ENCODE results near the gene CCNE1. TPM values are rescaled to one million over a fixed set of nuclear protein-coding genes. Genes with fewer than 3 reads are reported as not detected.

The CCNE1 gene
- not detected for total RNA-seq

- intact Hi-C loops (cut with DNase I), result loop anchor here (1.0 to 5.0 kb wide), 4 partner anchors 33 to 205 kb away; partner anchors contain the start of genes C19orf12, POP4 and URI1
- H3K27ac ChIP-seq, result no peak within 1 kb of the TSS
Observed at GRCh38 chr19:29811125-29812079, at the start of gene CCNE1. TSS of gene CCNE1 (plus strand) at chr19:29811991. CDS start at chr19:29812556, 565 bp downstream.

DNA sequence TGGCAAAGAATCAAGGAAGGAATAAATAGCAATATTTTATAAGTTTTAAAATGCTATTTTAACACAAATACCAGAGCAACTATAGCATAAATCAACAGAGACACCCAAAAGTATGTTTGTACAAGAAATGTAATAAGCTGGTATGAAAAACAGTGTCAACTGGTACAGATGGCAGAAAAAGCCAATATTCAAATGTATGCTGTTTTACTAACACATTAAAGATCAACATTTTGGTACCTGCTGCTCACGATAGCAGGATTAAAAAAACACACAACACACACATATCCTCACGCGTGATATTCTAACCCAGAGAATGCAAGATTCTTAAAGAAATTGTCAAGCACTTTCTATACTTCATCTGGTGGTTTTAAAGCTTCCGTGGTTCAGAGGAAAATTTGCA lies 48.6 kb upstream of the CCNE1 start:
- intact Hi-C loops (cut with DNase I), result no loop called here
- H3K27ac ChIP-seq, result no peak overlapping the region

More at GRCh38 chr19:29811125-29812079, at the start of gene CCNE1:
- Histone ChIP-seq H3K36me3 (no peaks in the 10 kb centered on the region), H3K4me1 (no peaks in the 10 kb centered on the region), H3K4me3 (peak within 1 kb of the TSS; percentile 75 to 79), H3K27me3 (no peaks in the 10 kb centered on the region), H3K9me3 (no peaks in the 10 kb centered on the region)
- TF ChIP-seq, protein P1, sequence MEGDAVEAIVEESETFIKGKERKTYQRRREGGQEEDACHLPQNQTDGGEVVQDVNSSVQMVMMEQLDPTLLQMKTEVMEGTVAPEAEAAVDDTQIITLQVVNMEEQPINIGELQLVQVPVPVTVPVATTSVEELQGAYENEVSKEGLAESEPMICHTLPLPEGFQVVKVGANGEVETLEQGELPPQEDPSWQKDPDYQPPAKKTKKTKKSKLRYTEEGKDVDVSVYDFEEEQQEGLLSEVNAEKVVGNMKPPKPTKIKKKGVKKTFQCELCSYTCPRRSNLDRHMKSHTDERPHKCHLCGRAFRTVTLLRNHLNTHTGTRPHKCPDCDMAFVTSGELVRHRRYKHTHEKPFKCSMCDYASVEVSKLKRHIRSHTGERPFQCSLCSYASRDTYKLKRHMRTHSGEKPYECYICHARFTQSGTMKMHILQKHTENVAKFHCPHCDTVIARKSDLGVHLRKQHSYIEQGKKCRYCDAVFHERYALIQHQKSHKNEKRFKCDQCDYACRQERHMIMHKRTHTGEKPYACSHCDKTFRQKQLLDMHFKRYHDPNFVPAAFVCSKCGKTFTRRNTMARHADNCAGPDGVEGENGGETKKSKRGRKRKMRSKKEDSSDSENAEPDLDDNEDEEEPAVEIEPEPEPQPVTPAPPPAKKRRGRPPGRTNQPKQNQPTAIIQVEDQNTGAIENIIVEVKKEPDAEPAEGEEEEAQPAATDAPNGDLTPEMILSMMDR (IDR thresholded peaks at IDR 0.05), result no peak
- peak; percentile 55 to 95 for DNase-seq (ENCODE audit: low spot score in 2 of 2)

DNA sequence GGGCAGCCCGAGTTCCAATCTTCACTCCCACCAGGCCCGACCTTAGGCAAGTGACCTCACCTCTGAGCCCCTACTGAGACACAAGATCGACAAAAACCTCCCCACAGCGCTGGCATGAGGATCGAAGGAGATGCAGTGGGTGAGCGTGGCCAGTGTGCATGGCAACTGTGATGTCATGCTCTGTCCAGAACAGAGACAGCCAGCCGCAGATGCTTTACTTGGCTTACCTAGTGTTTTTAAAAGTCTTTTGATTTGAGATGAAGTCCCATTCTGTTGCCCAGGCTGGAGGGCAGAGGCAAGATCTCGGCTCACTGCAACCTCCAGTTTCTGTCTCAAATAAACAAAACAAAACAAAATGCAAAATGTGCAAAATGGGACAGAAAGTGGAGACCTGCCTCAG lies 47.4 kb upstream of the CCNE1 start:
- H3K9me3 ChIP-seq, result no peaks in the 10 kb centered on the region
- intact Hi-C loops (cut with DNase I), result no loop called here
- no peak for DNase-seq (ENCODE audit: low spot score in 2 of 2)
- H3K36me3 ChIP-seq, result no peaks in the 10 kb centered on the region
- H3K4me1 ChIP-seq, result no peaks in the 10 kb centered on the region
- peaks cover 3% of the 10 kb centered on the region for H3K27me3 ChIP-seq
- no peak overlapping the region for H3K4me3 ChIP-seq
- TF ChIP-seq, protein P1 (IDR thresholded peaks at IDR 0.05), result no peak
- no peak overlapping the region for H3K27ac ChIP-seq

More for the DNA sequence above, 48.6 kb upstream of the CCNE1 start:
- Histone ChIP-seq H3K36me3 (no peaks in the 10 kb centered on the region), H3K4me3 (no peak overlapping the region), H3K9me3 (no peaks in the 10 kb centered on the region), H3K27me3 (peaks cover 3% of the 10 kb centered on the region), H3K4me1 (no peaks in the 10 kb centered on the region)
- TF ChIP-seq, protein P1 (IDR thresholded peaks at IDR 0.05), result no peak
- DNase-seq (ENCODE audit: low spot score in 2 of 2), result no peak

GRCh38 chr19:29766100-29766499 lies 45.7 kb upstream of the CCNE1 start:
- H3K27me3 ChIP-seq, result no peaks in the 10 kb centered on the region
- no peak overlapping the region for H3K4me3 ChIP-seq
- no peaks in the 10 kb centered on the region for H3K36me3 ChIP-seq
- TF ChIP-seq, protein P1 (IDR thresholded peaks at IDR 0.05), result no peak
- intact Hi-C loops (cut with DNase I), result no loop called here
- H3K27ac ChIP-seq, result no peak overlapping the region
- H3K4me1 ChIP-seq, result no peaks in the 10 kb centered on the region
- no peaks in the 10 kb centered on the region for H3K9me3 ChIP-seq
- no peak for DNase-seq (ENCODE audit: low spot score in 2 of 2)

DNA sequence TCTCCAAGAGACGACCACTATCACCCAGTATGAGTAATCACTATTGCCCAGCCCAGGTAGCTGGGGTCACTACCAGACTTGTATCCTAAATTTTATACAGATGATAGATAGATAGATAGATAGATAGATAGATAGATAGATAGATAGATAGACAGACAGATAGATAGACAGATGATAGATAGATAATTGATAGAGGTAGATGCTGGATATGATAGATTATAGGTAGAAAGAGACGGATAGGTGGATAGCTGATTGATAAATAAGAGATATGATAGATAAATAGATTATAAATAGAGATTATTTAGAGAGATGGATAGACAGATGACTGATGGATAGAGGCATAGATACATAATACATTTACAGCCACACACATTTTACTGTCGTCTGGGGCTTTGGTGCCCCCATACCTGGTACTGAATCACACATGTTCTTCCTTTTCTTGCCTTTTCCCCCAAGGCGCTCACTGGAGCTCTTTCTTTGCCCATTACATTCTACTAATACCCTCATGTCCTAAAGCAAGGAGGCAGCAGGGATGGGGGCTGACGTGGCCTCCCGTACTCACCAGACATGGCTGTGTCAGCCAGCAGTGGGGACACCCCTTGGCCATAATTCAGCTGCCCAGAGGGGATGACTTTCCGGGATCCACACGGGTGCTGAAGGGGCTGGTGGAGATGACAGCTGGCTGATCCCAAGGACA lies 44.6 kb upstream of the CCNE1 start:
- H3K4me1 ChIP-seq, result no peaks in the 10 kb centered on the region
- H3K4me3 ChIP-seq, result no peak overlapping the region
- no peak for DNase-seq (ENCODE audit: low spot score in 2 of 2)
- intact Hi-C loops (cut with DNase I), result no loop called here
- TF ChIP-seq, protein P1 (IDR thresholded peaks at IDR 0.05), result no peak
- H3K9me3 ChIP-seq, result no peaks in the 10 kb centered on the region
- no peaks in the 10 kb centered on the region for H3K27me3 ChIP-seq
- no peak overlapping the region for H3K27ac ChIP-seq
- no peaks in the 10 kb centered on the region for H3K36me3 ChIP-seq
